ENCODE measurements around the gene PRDM16. TPM values are rescaled to one million over a fixed set of nuclear protein-coding genes. Genes with fewer than 3 reads are reported as not detected.

PRDM16 gene
- total and polyA plus RNA-seq, 2 experiments from 2014 or later = 0.14 to 0.16 TPM

GRCh38 chr1:3159996-3160395, 91.0 kb downstream of the PRDM16 start (continued):
- TF ChIP-seq REST (IDR thresholded peaks at IDR 0.05; ENCODE audit: unreplicated experiment) = no peak

- Histone ChIP-seq H3K4me2 (no peak overlapping the region), H3K36me3 (ENCODE audit: insufficient read depth) (no peaks in the 10 kb centered on the region), H3K4me3 (no peak overlapping the region), H3K9me2 (ENCODE audit: insufficient read depth) (no peaks in the 10 kb centered on the region), H3K4me1 (ENCODE audit: insufficient read depth) (no peaks in the 10 kb centered on the region), H3F3A (replicated peaks; ENCODE audit: low read depth) (no peaks in the 10 kb centered on the region), H3K79me2 (replicated peaks; ENCODE audit: insufficient read depth) (no peaks in the 10 kb centered on the region), H3K27ac (ENCODE audit: low read depth) (no peak overlapping the region), H3K27me3 (ENCODE audit: insufficient read depth) (no peaks in the 10 kb centered on the region), H2AFZ (no peak overlapping the region), H4K20me1 (replicated peaks; ENCODE audit: insufficient read depth) (no peaks in the 10 kb centered on the region)
- Mint-ChIP-seq H3K27ac (no peak overlapping the region), H3K27me3 (ENCODE audit: insufficient read depth, low read depth, poor library complexity) (peaks cover 8% of the 10 kb centered on the region), H3K36me3 (ENCODE audit: low read depth) (no peaks in the 10 kb centered on the region), H3K4me3 (no peak overlapping the region), H3K9me3 (peaks cover 2% of the 10 kb centered on the region; the same call in 1 of the 3 replicates), H3K4me1 (peaks cover 2% of the 10 kb centered on the region; the same call in 1 of the 3 replicates)
- ATAC-seq = no peak
- no peak for DNase-seq (ENCODE audit: low spot score)
- TF ChIP-seq JUNB (IDR thresholded peaks at IDR 0.05; ENCODE audit: unreplicated experiment) = no peak
- TF ChIP-seq EZH2 (IDR thresholded peaks at IDR 0.05; ENCODE audit: low read depth, unreplicated experiment) = no peak
- TF ChIP-seq ETS1 (IDR thresholded peaks at IDR 0.05) = no peak
- TF ChIP-seq ZNF331 (CRISPR knock-in tag; IDR thresholded peaks at IDR 0.05; ENCODE audit: low read depth) = no peak
- TF ChIP-seq POLR2AphosphoS5 (IDR thresholded peaks at IDR 0.05; ENCODE audit: low read depth) = no peak
- TF ChIP-seq REST (IDR thresholded peaks at IDR 0.05; ENCODE audit: unreplicated experiment) = no peak
- TF ChIP-seq CREB1 (CRISPR knock-in tag; IDR thresholded peaks at IDR 0.05; ENCODE audit: low read depth) = no peak
- no peak for TF ChIP-seq ZNF114 (CRISPR knock-in tag; IDR thresholded peaks at IDR 0.05)
- TF ChIP-seq EZH2phosphoT487 (IDR thresholded peaks at IDR 0.05; ENCODE audit: unreplicated experiment) = no peak
- TF ChIP-seq ZNF462 (CRISPR knock-in tag; IDR thresholded peaks at IDR 0.05) = no peak
- TF ChIP-seq STAT1 (IDR thresholded peaks at IDR 0.05; ENCODE audit: unreplicated experiment) = no peak
Measured at GRCh38 chr1:3160647-3161145, 91.7 kb downstream of the PRDM16 start.

Measured in GM23338 (cell line).